Progenitor cell of endocrine pancreas (in vitro differentiated cells): ENCODE measurements around the gene MBNL1. TPM values are rescaled to one million over a fixed set of nuclear protein-coding genes. Genes with fewer than 3 reads are reported as not detected.

ENCODE experiments used
- DNase-seq: peaks from one replicate; pipeline ENCODE4 v3.0.0; 2021; ENCODE audit warnings: low spot score; ENCODE audit not compliant: unreplicated experiment
- H3K27ac Mint-ChIP-seq: 2 replicates; pipeline ENCODE4 v1.8.0; 2021; ENCODE audit warnings: mild to moderate bottlenecking, moderate library complexity, mixed read lengths
- H3K27me3 Mint-ChIP-seq: 2 replicates; pipeline ENCODE4 v1.8.0; 2021; ENCODE audit warnings: mixed read lengths
- H3K36me3 Mint-ChIP-seq: 2 replicates; pipeline ENCODE4 v1.8.0; 2022; ENCODE audit warnings: mixed read lengths; ENCODE audit not compliant: insufficient read depth
- H3K4me1 Mint-ChIP-seq: 2 replicates; pipeline ENCODE4 v1.8.0; 2021; ENCODE audit warnings: low read depth, mixed read lengths
- H3K4me3 Mint-ChIP-seq: 2 replicates; pipeline ENCODE4 v1.8.0; 2021; ENCODE audit warnings: low read depth, mild to moderate bottlenecking, moderate library complexity, mixed read lengths
- H3K9me3 Mint-ChIP-seq: 2 replicates; pipeline ENCODE4 v1.8.0; 2021; ENCODE audit warnings: low read depth, mixed read lengths
- total RNA-seq: library from RNA; stranded (reverse); gene quantifications from 2 replicates; pipeline ENCODE4 v1.2.1, GENCODE V29; 2021
- TF ChIP-seq, protein P1 (sequence below): fragments of 200-600 bp; sonication (generic); IDR thresholded peaks from one replicate; pipeline ENCODE4 v1.5.0; 2021; ENCODE audit warnings: antibody characterized with exemption, mild to moderate bottlenecking; ENCODE audit not compliant: unreplicated experiment

Gene MBNL1
- total RNA-seq, 1 donor from 2014 or later: 29.4 TPM

DNA sequence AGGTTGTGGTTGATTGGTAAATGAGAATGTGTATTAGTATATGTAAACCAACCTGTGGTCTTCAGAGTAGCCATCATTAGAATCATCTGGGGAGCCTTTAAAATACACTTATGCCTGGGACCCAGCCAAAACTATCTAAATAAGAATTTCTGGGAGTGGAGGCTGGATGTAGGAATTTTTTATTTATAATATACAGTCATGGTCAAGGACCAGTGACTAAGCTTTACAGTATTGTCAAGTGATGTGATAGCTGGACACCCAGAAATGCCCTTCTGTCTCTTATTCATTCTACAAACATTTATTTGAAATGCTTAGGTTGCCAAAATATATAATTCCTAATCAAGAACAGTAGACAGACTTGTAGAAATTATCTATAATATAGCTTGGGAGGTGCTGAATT is 132.2 kb downstream of the MBNL1 start:
- peaks cover 3% of the 10 kb centered on the region for H3K36me3 Mint-ChIP-seq
- no peaks in the 10 kb centered on the region for H3K9me3 Mint-ChIP-seq
- TF ChIP-seq, protein P1, sequence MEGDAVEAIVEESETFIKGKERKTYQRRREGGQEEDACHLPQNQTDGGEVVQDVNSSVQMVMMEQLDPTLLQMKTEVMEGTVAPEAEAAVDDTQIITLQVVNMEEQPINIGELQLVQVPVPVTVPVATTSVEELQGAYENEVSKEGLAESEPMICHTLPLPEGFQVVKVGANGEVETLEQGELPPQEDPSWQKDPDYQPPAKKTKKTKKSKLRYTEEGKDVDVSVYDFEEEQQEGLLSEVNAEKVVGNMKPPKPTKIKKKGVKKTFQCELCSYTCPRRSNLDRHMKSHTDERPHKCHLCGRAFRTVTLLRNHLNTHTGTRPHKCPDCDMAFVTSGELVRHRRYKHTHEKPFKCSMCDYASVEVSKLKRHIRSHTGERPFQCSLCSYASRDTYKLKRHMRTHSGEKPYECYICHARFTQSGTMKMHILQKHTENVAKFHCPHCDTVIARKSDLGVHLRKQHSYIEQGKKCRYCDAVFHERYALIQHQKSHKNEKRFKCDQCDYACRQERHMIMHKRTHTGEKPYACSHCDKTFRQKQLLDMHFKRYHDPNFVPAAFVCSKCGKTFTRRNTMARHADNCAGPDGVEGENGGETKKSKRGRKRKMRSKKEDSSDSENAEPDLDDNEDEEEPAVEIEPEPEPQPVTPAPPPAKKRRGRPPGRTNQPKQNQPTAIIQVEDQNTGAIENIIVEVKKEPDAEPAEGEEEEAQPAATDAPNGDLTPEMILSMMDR: no peak
- H3K27me3 Mint-ChIP-seq: no peaks in the 10 kb centered on the region
- DNase-seq: no peak
- H3K4me1 Mint-ChIP-seq: peaks cover 15% of the 10 kb centered on the region
- no peak overlapping the region for H3K4me3 Mint-ChIP-seq
- no peak overlapping the region for H3K27ac Mint-ChIP-seq

DNA sequence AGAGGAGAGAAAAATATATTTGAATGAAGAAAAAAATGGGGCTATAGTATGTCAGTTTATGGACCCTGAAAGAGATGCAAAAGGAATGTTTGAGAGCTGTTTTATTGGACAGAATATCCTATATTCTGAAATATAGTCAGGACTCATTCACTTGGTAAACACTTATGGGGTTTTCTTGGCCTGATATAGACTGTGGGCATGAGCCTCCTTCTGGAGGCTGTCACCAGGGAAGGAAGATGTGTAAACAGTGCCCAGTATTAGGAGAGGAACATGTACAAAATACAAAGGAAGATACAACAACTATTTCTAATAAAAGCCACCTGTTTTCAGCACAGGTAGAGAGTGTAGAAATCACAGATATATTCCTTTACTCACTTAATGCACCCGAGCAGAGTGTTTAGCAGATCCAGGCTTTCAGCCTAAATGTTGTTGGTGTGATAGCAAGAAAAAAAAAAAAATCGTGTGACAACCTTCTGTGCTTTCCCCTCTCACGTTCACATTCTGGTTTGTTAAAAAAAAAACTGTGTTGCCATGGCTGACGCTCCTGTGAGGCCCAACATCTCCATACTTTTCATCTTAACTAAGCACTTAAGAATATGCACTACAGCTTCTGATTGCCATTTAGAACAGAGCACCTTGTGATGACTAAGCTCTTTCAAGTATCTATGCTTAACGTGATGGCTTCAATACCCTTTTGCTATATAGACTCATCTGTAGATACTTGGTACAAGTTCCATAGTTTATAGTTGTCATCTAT is 134.1 kb downstream of the MBNL1 start:
- no peaks in the 10 kb centered on the region for H3K9me3 Mint-ChIP-seq

DNA sequence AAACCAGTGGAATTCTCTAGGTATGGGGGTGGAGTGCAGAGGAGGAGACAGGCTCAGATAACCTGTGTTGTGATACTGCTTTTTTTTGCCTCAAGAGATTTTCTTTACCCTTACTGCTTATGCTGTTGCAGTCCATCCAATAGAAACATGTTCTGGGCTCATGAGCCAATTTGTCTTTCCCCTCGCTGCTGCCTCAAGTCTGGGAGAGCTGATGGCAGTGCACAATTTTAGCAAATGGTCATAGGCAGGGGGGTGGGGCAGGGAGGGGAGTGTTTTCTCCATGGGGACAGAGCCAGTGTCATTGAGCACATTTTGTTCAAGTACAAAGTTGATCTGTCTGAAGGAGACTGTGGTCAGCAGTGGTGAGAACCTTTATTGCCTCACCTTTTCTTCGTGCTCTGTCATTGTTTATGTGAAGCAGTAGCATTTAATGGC is 134.9 kb downstream of the MBNL1 start:
- no peaks in the 10 kb centered on the region for H3K27me3 Mint-ChIP-seq
- H3K9me3 Mint-ChIP-seq: no peaks in the 10 kb centered on the region
- no peaks in the 10 kb centered on the region for H3K36me3 Mint-ChIP-seq
- no peak for DNase-seq
- no peak overlapping the region for H3K4me3 Mint-ChIP-seq
- H3K4me1 Mint-ChIP-seq: peaks cover 15% of the 10 kb centered on the region
- TF ChIP-seq, protein P1: no peak
- no peak overlapping the region for H3K27ac Mint-ChIP-seq

More for the DNA sequence above, 134.1 kb downstream of the MBNL1 start:
- H3K27me3 Mint-ChIP-seq: no peaks in the 10 kb centered on the region
- DNase-seq: no peak
- no peaks in the 10 kb centered on the region for H3K36me3 Mint-ChIP-seq
- peaks cover 15% of the 10 kb centered on the region for H3K4me1 Mint-ChIP-seq
- TF ChIP-seq, protein P1: no peak
- H3K27ac Mint-ChIP-seq: no peak overlapping the region
- H3K4me3 Mint-ChIP-seq: no peak overlapping the region

DNA sequence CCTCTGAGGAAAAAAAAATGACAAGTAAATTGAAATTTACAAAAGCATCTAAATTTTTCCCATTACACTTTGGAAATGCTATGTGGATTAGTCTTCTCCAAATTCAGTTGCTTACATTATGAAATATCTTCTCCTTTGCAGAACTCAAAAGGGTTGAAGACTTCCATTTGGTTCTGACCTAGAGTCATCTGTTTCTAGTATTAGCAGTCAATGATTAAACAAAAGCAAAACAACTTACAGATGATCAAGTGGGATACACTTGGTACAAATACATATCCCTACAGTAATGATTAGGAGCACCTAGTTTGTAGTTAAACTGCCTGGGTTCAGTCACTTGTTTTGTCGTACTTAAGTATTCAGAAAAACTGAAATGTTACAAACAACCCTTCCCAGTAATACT is 136.2 kb downstream of the MBNL1 start:
- DNase-seq: no peak
- no peaks in the 10 kb centered on the region for H3K27me3 Mint-ChIP-seq
- H3K4me1 Mint-ChIP-seq: peaks cover 13% of the 10 kb centered on the region
- TF ChIP-seq, protein P1: no peak
- no peak overlapping the region for H3K4me3 Mint-ChIP-seq
- H3K9me3 Mint-ChIP-seq: no peaks in the 10 kb centered on the region
- no peaks in the 10 kb centered on the region for H3K36me3 Mint-ChIP-seq
- no peak overlapping the region for H3K27ac Mint-ChIP-seq

DNA sequence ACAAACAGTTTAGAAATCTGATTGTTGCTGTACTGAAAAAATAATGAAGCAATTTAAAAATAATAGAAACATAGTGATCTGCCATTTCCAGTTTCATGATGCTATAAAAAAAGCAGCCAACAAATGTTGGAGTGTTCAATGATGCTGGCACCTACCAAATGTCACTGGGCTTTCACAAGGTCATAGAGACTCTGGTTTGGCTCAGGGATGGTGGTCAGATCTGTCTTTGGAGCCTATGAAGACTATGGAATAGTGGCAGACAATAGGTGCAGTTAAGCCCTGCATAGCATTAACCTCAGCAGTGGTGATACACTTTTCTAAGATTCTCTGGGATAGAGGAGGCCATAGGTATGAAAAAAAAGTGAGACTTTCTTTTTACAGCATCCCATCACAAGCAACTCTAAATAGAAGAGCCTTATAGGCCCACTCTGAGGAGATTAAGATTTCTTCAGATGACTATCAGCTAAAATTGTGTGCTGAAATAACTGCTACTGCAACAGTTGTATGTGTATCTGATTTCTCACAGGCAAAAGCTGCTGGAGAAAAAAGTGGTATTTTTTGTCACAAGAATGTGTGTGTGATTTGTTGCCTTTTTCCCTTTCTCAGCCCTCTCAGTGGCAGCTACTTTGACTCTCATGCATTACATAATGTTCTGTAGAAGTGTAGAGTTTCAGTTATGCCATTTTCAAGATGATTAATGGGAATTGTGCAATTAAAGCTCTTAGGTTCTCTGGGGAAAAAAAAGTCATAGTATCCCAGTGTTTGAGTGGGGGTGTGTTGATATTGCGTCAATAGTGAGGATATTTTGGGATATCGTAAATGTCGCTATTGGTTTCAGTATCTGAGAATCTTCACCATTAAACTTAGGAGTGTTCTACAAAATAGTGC is 137.4 kb downstream of the MBNL1 start:
- Mint-ChIP-seq H3K4me3 (no peak overlapping the region), H3K9me3 (no peaks in the 10 kb centered on the region), H3K36me3 (no peaks in the 10 kb centered on the region), H3K27ac (no peak overlapping the region), H3K27me3 (no peaks in the 10 kb centered on the region), H3K4me1 (peaks cover 13% of the 10 kb centered on the region)
- DNase-seq: no peak
- TF ChIP-seq, protein P1: no peak
